ENCODE data around the gene PPP1R13L. TPM values are rescaled to one million over a fixed set of nuclear protein-coding genes. Genes with fewer than 3 reads are reported as not detected.

The PPP1R13L gene
- total and polyA plus RNA-seq, 10 donors, result 3.9 to 18.1 (median 12.1) TPM

GRCh38 chr19:45349126-45349415 is 55.8 kb downstream of the PPP1R13L start:
- Histone ChIP-seq H3K27me3 (replicated peaks in 1 of 7) (peaks cover 0 to 40% (median 6%) of the 10 kb centered on the region in 7 donors), H3K4me3 (no peak overlapping the region), H3K36me3 (peaks cover 0 to 42% (median 27%) of the 10 kb centered on the region in 6 donors), H3K9me3 (no peaks in the 10 kb centered on the region), H3K4me1 (no peaks in the 10 kb centered on the region), H3K27ac (no peak overlapping the region)
- TF ChIP-seq POLR2A (IDR thresholded peaks at IDR 0.05) (no peak), CTCF (IDR thresholded peaks at IDR 0.05 in 8 of 11, conservative IDR thresholded peaks at IDR 0.05 in 3 of 11) (no peak), POLR2AphosphoS5 (IDR thresholded peaks at IDR 0.05) (no peak)
- DNase-seq, result no peak
- WGBS, 5 donors, result 63 to 79% (median 73%) methylated on average over 3 of the region's 3 CpGs
- intact Hi-C loops (cut with DNase I; ENCODE audit: low total_unique reads), result no loop called here

GRCh38 chr19:45348367-45349125 is 56.3 kb downstream of the PPP1R13L start:
- Histone ChIP-seq H3K27ac (no peak overlapping the region), H3K4me1 (no peaks in the 10 kb centered on the region), H3K27me3 (replicated peaks in 1 of 7) (peaks cover 0 to 40% (median 6%) of the 10 kb centered on the region in 7 donors), H3K4me3 (no peak overlapping the region), H3K36me3 (peaks cover 0 to 36% (median 25%) of the 10 kb centered on the region in 6 donors), H3K9me3 (no peaks in the 10 kb centered on the region)
- 74 to 83% (median 81%) methylated on average over 15 to 23 of the region's 23 CpGs for whole genome bisulfite sequencing, 5 donors
- TF ChIP-seq CTCF (IDR thresholded peaks at IDR 0.05 in 8 of 11, conservative IDR thresholded peaks at IDR 0.05 in 3 of 11) (no peak), POLR2AphosphoS5 (IDR thresholded peaks at IDR 0.05) (peak in 1 of 3 donors; percentile 46)
- DNase-seq, result no peak
- intact Hi-C loops (cut with DNase I; ENCODE audit: low total_unique reads), result no loop called here

- intact Hi-C loops (cut with DNase I; ENCODE audit: low total_unique reads), result no loop called here
- WGBS, 5 donors, result 72 to 82% (median 79%) methylated on average over 12 to 25 of the region's 25 CpGs
These were observed 57.1 kb downstream of the PPP1R13L start for GRCh38 chr19:45347570-45348366.

More at GRCh38 chr19:45347570-45348366, 57.1 kb downstream of the PPP1R13L start:
- DNase-seq, result no peak
- TF ChIP-seq CTCF (IDR thresholded peaks at IDR 0.05 in 8 of 11, conservative IDR thresholded peaks at IDR 0.05 in 3 of 11) (no peak), POLR2A (IDR thresholded peaks at IDR 0.05) (no peak), POLR2AphosphoS5 (IDR thresholded peaks at IDR 0.05) (peak in 1 of 3 donors; percentile 30)
- H3K4me1 ChIP-seq, result no peaks in the 10 kb centered on the region
- no peaks in the 10 kb centered on the region for H3K9me3 ChIP-seq
- no peak overlapping the region for H3K4me3 ChIP-seq
- H3K36me3 ChIP-seq, result peaks cover 0 to 29% (median 20%) of the 10 kb centered on the region in 6 donors
- H3K27ac ChIP-seq, result no peak overlapping the region
- H3K27me3 ChIP-seq (replicated peaks in 1 of 7), result peaks cover 0 to 46% (median 6%) of the 10 kb centered on the region in 7 donors

Data from spleen (tissue), 11 donors.